ENCODE measurements around the gene RYR2.

DNA sequence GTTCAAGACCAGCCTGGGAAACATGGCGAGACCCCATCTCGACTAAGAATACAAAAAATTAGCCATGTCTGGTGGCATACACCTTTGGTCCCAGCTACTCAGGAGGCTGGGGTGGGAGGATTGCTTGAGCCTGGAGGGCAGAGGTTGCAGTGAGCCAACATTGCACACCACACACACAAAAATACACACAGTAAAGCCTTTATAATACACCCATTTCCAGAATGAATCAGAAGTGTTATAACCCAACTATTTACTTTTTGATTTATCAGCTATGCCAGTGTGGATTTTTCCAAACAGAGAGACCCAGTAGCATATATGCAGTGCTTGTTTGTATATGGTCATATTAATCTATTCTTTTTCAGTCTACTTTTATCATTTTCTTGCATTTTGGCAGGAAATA is 648.7 kb downstream of the RYR2 start:
- TF ChIP-seq, protein P1, sequence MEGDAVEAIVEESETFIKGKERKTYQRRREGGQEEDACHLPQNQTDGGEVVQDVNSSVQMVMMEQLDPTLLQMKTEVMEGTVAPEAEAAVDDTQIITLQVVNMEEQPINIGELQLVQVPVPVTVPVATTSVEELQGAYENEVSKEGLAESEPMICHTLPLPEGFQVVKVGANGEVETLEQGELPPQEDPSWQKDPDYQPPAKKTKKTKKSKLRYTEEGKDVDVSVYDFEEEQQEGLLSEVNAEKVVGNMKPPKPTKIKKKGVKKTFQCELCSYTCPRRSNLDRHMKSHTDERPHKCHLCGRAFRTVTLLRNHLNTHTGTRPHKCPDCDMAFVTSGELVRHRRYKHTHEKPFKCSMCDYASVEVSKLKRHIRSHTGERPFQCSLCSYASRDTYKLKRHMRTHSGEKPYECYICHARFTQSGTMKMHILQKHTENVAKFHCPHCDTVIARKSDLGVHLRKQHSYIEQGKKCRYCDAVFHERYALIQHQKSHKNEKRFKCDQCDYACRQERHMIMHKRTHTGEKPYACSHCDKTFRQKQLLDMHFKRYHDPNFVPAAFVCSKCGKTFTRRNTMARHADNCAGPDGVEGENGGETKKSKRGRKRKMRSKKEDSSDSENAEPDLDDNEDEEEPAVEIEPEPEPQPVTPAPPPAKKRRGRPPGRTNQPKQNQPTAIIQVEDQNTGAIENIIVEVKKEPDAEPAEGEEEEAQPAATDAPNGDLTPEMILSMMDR (IDR thresholded peaks at IDR 0.05): no peak
- TF ChIP-seq POLR2A (IDR thresholded peaks at IDR 0.05): no peak
